ENCODE data around the gene TMEM207. TPM values are rescaled to one million over a fixed set of nuclear protein-coding genes. Genes with fewer than 3 reads are reported as not detected.

TMEM207 gene
- total and polyA plus RNA-seq, 2 of the 8 experiments (the other 6 are each of a cell fraction or from before 2014, with no cell fraction given) = not detected

GRCh38 chr3:190435618-190436017, 14.1 kb downstream of the TMEM207 start:
- CTCF ChIA-PET (ENCODE audit: partially characterized antibody) = no interaction called here
- Histone ChIP-seq H3K9ac (replicated peaks in 1 of 4; ENCODE audit: extremely low read depth in 1 of 4, low read depth in 3 of 4, low read length in 3 of 4) (no peak overlapping the region), H3K79me1 (ENCODE audit: low read depth, low read length) (no peaks in the 10 kb centered on the region), H3K18ac (ENCODE audit: extremely low read depth, low read length) (no peak overlapping the region), H4K91ac (replicated peaks; ENCODE audit: insufficient read length, low read length) (no peak overlapping the region), H3K56ac (replicated peaks; ENCODE audit: insufficient read length, low read depth, low read length) (no peak overlapping the region), H3K14ac (ENCODE audit: insufficient read length) (no peak overlapping the region), H2AFZ (ENCODE audit: low read length) (no peak overlapping the region), H3K36me3 (ENCODE audit: control insufficient read depth in 2 of 4, insufficient read depth in 4 of 4, low read length in 3 of 4) (no peaks in the 10 kb centered on the region), H3K79me2 (ENCODE audit: control insufficient read depth in 1 of 2, insufficient read depth in 2 of 2, low read length in 2 of 2) (no peaks in the 10 kb centered on the region), H3K4ac (replicated peaks; ENCODE audit: insufficient read length, low read depth, low read length) (no peak overlapping the region), H3K27me3 (replicated peaks in 1 of 4; ENCODE audit: control insufficient read depth in 3 of 4, extremely low read depth in 1 of 4, insufficient read depth in 3 of 4, low read length in 3 of 4) (no peaks in the 10 kb centered on the region), H3K4me1 (replicated peaks in 1 of 4; ENCODE audit: control insufficient read depth in 3 of 4, insufficient read depth in 4 of 4, low read length in 3 of 4) (no peaks in the 10 kb centered on the region), H2BK20ac (ENCODE audit: low read length) (no peak overlapping the region), H2BK15ac (ENCODE audit: low read length) (no peak overlapping the region), H4K8ac (ENCODE audit: extremely low read depth, insufficient read depth, low read length) (no peak overlapping the region), H4K5ac (ENCODE audit: insufficient read length, low read depth, low read length) (no peak overlapping the region), H2BK5ac (ENCODE audit: low read depth, low read length) (no peak overlapping the region), H3K4me2 (ENCODE audit: insufficient read depth in 1 of 2, low read depth in 2 of 2, low read length in 2 of 2) (no peak overlapping the region), H3K4me3 (ENCODE audit: extremely low read depth in 1 of 4, insufficient read depth in 2 of 4, low read depth in 3 of 4, low read length in 4 of 4) (no peak overlapping the region), H3K27ac (ENCODE audit: low read depth, low read length) (no peak overlapping the region), H3K23ac (ENCODE audit: insufficient read length) (no peak overlapping the region), H2AK5ac (ENCODE audit: low read depth, low read length) (no peak overlapping the region), H3K23me2 (ENCODE audit: low read depth, low read length) (no peaks in the 10 kb centered on the region), H3K9me3 (ENCODE audit: insufficient read depth in 2 of 2, low read depth in 1 of 2, low read length in 1 of 2) (no peaks in the 10 kb centered on the region), H2BK120ac (replicated peaks; ENCODE audit: low read depth, low read length) (no peak overlapping the region), H4K20me1 (replicated peaks in 1 of 2; ENCODE audit: control insufficient read depth in 1 of 2, insufficient read depth in 2 of 2, low read length in 2 of 2) (no peaks in the 10 kb centered on the region), H2BK12ac (ENCODE audit: low read depth, low read length) (no peak overlapping the region)
- DNase-seq (ENCODE audit: low read depth in 1 of 2, low spot score in 2 of 2) (no peak), FAIRE-seq (no peak)
- POLR2A ChIA-PET (ENCODE audit: partially characterized antibody) = no interaction called here
- TF ChIP-seq TAF7 (optimal IDR thresholded peaks at IDR 0.05; ENCODE audit: borderline replicate concordance, low read depth, low read length) (no peak), ASH2L (IDR thresholded peaks at IDR 0.05; ENCODE audit: low read length) (no peak), SIN3A (conservative IDR thresholded peaks at IDR 0.05 in 1 of 2, IDR thresholded peaks at IDR 0.05 in 1 of 2; ENCODE audit: low read depth in 1 of 2, low read length in 2 of 2) (no peak), SP1 (IDR thresholded peaks at IDR 0.05; ENCODE audit: low read depth, low read length) (no peak), JUND (IDR thresholded peaks at IDR 0.05; ENCODE audit: low read length) (no peak), CBX5 (IDR thresholded peaks at IDR 0.05; ENCODE audit: low read depth, low read length) (no peak), CEBPB (IDR thresholded peaks at IDR 0.05; ENCODE audit: low read depth, low read length) (no peak), BACH1 (IDR thresholded peaks at IDR 0.05; ENCODE audit: low read length) (no peak), JUN (IDR thresholded peaks at IDR 0.05; ENCODE audit: low read depth, low read length) (no peak)
- 89% methylated on average over 3 of the region's 3 CpGs; no CpG with 5 or more reads in 1 of the 2 experiments for WGBS, 2 experiments (ENCODE audit: extremely low coverage in 1 of 2, insufficient coverage in 1 of 2, insufficient read length in 1 of 2, insufficient replicate concordance in 2 of 2, low coverage in 1 of 2, low lambda C conversion rate in 2 of 2, missing lambda C conversion rate in 1 of 2)

All from H1 (cell line).